ENCODE results near the gene SLC36A4.
"Not testable (repeated sequence)": the region's sequence is repeated elsewhere in the genome, so short reads cannot be mapped to it uniquely, and the experiment has no call there.

SLC36A4 gene

DNA sequence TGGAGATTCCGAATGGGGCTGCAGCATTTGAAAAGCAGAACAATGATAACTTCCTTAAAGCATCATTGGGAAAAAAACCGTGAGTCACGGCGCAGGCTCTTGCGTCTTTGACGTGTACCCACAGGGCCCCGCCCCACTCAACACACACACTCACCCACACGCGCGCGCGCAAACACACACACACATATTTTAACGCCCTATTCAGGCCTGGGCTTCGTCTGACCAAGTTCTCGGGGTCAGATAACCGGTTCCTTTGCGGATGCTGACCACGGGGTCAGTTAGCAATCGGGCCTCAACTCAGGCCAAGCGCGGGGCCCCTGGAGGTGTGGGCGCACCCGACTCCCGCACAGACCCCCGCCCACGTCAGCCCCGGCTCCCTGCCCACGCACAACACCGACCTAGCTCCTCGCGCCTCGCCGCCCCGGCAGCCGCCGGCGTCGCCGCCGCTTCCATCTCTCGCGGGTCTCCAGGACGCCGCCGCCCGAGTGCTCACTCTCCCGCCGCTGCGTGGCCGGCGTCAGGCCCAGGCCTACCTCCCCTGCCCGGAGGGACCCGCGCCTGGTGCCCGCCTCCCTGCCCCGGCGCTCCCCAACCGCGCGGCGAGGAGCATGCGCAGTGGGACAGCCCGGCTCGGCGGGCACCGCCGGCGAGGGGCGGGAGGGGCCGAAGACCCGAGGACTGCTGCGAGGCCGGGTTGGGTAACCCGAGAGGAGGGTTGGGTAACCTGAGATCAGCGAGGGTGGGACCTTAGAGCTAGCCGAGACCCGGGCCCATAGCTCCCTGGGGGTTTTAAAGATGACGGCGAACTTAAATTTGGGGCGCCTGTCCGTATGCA lies at the start of gene SLC36A4:
Gene SLC36A4, minus strand, starts transcription at position 612 of the 835 bp plus-strand sequence. Its CDS starts 159 bp downstream, at position 453.
- peak; percentile 98 to 99 for DNase-seq

- DNase-seq = not testable (repeated sequence)
These were observed 49.0 kb upstream of the SLC36A4 start for GRCh38 chr11:93246790-93247189.

GRCh38 chr11:93244018-93244417 lies 46.2 kb upstream of the SLC36A4 start:
- no peak for DNase-seq

DNA sequence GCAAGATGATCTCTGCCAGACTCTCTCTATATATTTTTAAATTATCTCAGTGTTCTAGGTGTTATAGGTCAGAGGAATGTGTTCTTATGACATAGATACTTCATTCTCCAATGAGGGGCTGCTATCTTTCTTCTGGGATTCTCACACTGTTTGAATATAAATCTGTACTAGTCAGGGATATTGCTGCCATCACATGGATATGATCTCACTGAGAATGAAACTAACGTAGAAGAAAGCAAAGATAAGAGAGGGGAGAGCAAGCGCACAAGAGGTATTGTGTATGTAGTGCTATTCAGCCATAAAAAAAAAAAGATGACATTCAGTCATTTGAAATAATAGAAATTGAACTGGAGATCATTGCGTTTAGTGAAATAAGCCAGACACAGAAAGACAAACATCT lies 42.2 kb upstream of the SLC36A4 start:
- no peak for DNase-seq

DNA sequence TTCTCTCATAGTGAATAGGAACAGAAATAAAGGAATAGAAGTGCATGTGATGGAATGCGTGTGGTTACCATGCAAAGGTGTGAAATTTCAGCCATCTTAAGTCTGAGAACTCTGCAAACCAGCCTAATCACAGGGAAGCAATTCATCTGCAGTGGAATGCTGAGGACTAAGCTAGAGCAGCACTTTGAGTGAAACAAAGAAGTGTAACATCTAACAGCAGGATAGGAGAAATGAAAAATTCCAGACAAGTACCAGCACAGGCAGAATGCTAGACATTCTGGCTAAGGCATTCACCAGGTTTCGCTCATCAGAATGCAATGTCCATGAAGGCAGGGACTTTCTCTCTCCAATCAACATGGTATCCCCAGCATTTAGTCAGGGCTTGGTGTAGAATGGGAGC lies 41.2 kb upstream of the SLC36A4 start:
- no peak for DNase-seq

DNA sequence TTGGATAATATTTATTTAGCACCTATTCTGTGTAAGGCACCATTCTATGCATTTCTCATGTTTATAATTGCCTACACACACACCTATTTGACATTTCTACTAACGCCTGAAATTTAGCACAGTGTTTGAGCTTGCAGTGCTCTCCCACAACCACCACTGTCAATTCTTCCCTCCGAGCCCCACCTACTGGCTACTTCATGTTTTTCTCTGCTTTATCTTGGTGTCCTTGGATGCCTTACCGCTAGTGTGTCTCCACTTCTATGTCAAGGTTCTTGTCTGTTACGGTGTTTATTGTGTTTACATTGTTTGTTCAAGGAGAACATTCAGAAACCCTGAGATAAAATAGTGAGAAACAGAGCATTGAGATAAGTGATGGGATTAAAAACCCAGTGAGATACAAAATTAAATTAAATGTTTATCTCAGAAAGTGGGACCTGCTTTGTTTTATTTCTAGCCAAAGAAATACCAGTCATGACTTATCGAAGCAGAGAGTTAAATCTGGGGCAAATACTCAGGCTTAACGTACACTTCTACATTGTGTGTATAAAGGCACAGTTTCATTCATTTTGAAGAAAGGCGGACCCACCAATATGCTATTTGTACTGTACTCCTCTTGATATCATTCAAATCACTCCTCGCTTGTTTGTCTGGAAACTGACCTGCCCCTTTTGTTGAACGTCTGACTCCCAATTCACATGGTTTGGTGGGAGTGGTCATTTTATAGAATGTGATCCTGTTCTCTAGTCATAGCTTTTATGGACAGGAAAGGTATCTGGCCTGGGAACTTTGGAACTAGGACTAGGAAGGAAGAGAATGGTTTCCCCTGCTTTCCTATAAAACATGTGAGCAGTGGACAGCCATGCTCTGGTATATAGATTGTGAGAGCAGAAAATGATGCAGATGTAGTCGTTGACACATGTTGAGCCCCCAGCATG lies 39.2 kb upstream of the SLC36A4 start:
- peak; percentile 16 to 43 for DNase-seq

- peak; percentile 45 to 86 for DNase-seq
These were observed 36.9 kb upstream of the SLC36A4 start for GRCh38 chr11:93234602-93235207.

GRCh38 chr11:93229876-93230275 lies 32.1 kb upstream of the SLC36A4 start:
- DNase-seq = no peak

DNA sequence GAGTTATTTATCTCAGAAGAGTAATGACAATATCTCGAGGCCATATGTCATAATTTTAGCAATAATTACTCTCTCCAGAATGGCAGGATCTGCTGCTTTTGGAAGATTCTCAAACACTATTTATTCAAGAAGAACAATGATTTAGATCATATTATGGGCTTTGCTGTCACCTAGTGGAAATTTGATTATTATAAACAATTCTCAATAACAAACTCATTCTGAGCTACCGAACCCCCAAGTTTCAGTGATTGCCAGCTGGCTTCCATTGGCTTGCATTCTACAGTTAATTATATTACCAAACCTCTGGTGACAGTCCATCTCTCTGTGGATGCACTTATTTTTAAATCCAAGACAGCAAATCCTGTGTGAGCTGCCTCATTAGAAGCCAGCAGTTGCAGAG lies 27.9 kb upstream of the SLC36A4 start:
- peak; percentile 21 to 69 for DNase-seq

DNA sequence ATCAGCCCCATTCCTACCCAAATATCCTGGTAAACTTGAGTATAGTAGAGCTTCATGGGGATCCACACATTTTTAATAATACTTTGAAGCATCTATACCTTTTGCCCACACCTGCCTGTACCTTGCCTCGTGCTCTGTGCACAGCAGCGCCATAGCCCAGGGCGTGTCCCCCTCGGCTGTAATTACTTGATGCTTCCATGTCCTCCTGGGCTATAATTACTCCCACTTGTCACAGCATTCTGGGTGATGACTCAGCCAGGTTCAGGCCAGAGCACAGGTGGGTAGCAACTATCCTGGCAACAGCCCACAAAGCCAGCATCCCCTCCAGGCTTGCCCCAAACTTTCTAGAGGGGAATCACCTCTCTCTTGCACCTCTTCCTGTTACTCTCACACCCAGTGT lies 23.7 kb upstream of the SLC36A4 start:
- DNase-seq = no peak

GRCh38 chr11:93220078-93220477 lies 22.3 kb upstream of the SLC36A4 start:
- DNase-seq = no peak

GRCh38 chr11:93219440-93219839 lies 21.6 kb upstream of the SLC36A4 start:
- DNase-seq = no peak

- no peak for DNase-seq
These were observed 18.8 kb upstream of the SLC36A4 start for GRCh38 chr11:93216511-93217101.

- DNase-seq = no peak
These were observed 15.8 kb upstream of the SLC36A4 start for GRCh38 chr11:93213622-93214021.

GRCh38 chr11:93212094-93212493 lies 14.3 kb upstream of the SLC36A4 start:
- DNase-seq = no peak

DNA sequence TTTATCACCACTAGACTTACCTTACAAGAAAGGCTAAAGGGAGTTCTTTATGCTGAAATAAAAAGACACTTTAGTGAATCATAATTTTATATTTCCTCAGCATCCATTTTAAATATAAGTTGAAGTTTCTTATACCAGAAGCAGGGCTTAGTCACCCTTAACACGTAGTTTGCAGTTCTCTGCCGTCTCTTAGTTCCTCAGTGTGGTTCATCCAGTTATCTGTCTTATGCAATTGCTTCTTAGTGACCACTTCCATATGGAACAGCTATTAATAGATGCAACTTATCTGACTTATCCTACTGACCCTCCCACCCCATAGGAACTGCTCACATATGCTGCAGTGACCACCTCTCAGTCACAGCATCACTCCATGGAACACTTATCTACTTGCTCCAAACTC lies 11.7 kb upstream of the SLC36A4 start:
- DNase-seq = peak; percentile 56 to 59

- DNase-seq = no peak
These were observed 11.0 kb upstream of the SLC36A4 start for GRCh38 chr11:93208663-93209270.

GRCh38 chr11:93199616-93200015 lies 1.8 kb upstream of the SLC36A4 start:
- peak; percentile 58 to 65 for DNase-seq

DNA sequence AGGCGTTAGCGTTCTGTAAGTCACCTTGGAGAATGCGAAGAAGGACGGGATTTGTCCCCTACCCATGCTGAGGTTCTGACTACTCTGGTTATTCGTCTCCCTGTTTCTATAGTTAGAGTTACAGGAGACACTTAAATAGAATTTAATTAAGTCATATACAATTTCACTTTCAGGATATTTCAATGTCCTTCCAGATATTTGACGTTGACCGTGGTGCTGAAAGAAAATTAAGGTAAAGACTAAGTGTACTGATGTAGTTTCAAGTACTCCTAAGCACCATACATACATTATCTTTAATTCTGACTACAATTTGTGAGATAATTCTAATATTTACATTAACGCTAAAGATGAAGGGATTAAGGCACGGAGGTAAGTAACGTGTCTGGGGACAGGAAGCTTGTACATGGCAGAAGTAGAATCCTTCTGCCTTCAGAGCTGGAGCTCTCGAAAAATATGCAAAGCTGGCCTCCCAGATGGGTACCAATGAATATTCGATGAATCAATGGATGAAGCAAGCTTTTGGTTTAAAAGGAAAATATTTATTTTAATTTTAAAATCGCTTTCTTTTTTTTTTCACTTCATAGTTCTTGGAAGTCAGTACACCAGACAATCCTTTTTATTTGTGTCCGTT lies 539 bp upstream of the SLC36A4 start:
- DNase-seq = peak in 1 of 2 donors; percentile 23

DNA sequence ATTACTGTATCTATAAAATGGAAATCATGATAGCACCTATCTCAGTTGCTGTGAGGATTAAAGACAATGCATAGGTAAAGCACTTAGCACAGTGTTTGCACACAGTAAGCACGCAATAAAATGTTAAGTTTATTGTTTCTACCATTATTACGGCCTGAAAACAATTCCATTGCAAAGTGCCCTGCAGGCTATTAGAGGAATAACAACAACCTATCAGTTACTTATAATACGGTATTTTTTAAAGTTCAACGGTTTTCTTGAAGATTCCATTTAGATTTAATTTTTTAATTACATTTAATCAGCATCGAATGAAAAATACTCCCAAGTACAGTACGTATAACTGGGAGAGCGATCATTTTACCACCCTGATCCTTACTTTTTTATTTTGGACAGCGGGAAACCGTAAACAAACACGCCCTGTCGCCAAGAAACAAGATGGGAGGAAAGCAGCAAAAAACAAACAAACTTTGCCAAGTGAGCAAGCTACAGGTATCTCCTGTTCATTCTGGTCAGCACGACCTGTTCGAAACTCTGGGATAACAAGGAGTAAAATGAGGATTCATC lies 893 bp downstream of the SLC36A4 start:
- peak in 1 of 2 donors; percentile 30 for DNase-seq

GRCh38 chr11:93194673-93195291 lies 3.0 kb downstream of the SLC36A4 start:
- no peak for DNase-seq

Data from inflammatory macrophage treated with lipopolysaccharide for 1 hour (primary cell).